Cardiac muscle cell (in vitro differentiated cells and primary cell): ENCODE data around the gene CDKN2D. TPM values are rescaled to one million over a fixed set of nuclear protein-coding genes. Genes with fewer than 3 reads are reported as not detected.

Experiments
- DNase-seq, 2 donors: peaks; one replicate each; pipeline versions ENCODE4 v3.0.0 to v3.0.0-alpha.2; 2010 to 2017; ENCODE audit warnings: low read depth in 1 of 2, low spot score in 1 of 2
- H3K27ac ChIP-seq: fragments of 200-600 bp; sonication (generic); 2 replicates; pipeline ENCODE4 v1.5.1; 2016
- H3K27me3 ChIP-seq: fragments of 200-600 bp; sonication (generic); 2 replicates; pipeline ENCODE4 v1.6.0; 2016; ENCODE audit warnings: control low read depth
- H3K36me3 ChIP-seq: fragments of 200-600 bp; sonication (generic); 2 replicates; pipeline ENCODE4 v1.5.1; 2016; ENCODE audit warnings: control low read depth
- H3K4me1 ChIP-seq: fragments of 200-600 bp; sonication (generic); 2 replicates; pipeline ENCODE4 v1.8.1; 2017; ENCODE audit warnings: low read depth, mild to moderate bottlenecking, mixed run types
- H3K4me3 ChIP-seq: fragments of 200-600 bp; sonication (generic); 2 replicates; pipeline ENCODE4 v1.5.1; 2016; ENCODE audit warnings: mild to moderate bottlenecking
- H3K9me3 ChIP-seq: fragments of 200-600 bp; sonication (generic); 2 replicates; pipeline ENCODE4 v1.5.1; 2017; ENCODE audit warnings: low read depth, mild to moderate bottlenecking, control low read depth
- polyA plus RNA-seq: library from polyadenylated mRNA; unstranded; fragments of >200 nt; fragmentation: Nextera tagmentation; extraction: Ambion mirVana; gene quantifications from 2 replicates; pipeline ENCODE4 v1.2.1, GENCODE V29; 2016
- total RNA-seq: library from RNA; depleted of rRNA; stranded (reverse); fragments of >200 nt; gene quantifications from 2 replicates; pipeline ENCODE4 v1.2.3, GENCODE V29; 2016
- TF ChIP-seq, protein P1 (sequence below): IDR thresholded peaks from 2 replicates; pipeline ENCODE4 v1.5.1; 2012; ENCODE audit warnings: low read depth, mild to moderate bottlenecking, low read length

Gene CDKN2D
- total and polyA plus RNA-seq, 2 experiments from 2014 or later, result 15.3 to 17.6 TPM

DNA sequence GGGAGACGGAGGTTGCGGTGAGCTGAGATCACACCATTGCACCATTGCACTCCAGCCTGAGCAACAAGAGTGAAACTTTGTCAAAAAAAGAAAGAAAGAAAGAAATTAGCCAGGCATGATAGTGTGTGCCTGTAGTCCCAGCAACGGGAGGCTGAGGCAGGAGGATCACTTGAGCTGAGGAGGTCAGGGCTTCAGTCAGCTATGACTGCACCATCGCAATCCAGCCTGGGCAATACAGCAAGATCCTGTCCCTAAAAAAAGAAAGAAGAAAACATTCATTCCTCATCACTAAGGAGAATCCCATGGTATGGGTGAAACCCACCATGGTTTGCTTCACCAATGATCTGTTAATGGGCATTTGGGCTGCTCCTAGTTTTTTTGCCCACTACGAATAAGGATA, 31.4 kb upstream of the CDKN2D start:
- peaks cover 11% of the 10 kb centered on the region for H3K4me1 ChIP-seq
- no peak overlapping the region for H3K27ac ChIP-seq
- no peaks in the 10 kb centered on the region for H3K36me3 ChIP-seq
- no peaks in the 10 kb centered on the region for H3K27me3 ChIP-seq
- H3K4me3 ChIP-seq, result no peak overlapping the region
- no peaks in the 10 kb centered on the region for H3K9me3 ChIP-seq
- DNase-seq, result no peak
- TF ChIP-seq, protein P1, sequence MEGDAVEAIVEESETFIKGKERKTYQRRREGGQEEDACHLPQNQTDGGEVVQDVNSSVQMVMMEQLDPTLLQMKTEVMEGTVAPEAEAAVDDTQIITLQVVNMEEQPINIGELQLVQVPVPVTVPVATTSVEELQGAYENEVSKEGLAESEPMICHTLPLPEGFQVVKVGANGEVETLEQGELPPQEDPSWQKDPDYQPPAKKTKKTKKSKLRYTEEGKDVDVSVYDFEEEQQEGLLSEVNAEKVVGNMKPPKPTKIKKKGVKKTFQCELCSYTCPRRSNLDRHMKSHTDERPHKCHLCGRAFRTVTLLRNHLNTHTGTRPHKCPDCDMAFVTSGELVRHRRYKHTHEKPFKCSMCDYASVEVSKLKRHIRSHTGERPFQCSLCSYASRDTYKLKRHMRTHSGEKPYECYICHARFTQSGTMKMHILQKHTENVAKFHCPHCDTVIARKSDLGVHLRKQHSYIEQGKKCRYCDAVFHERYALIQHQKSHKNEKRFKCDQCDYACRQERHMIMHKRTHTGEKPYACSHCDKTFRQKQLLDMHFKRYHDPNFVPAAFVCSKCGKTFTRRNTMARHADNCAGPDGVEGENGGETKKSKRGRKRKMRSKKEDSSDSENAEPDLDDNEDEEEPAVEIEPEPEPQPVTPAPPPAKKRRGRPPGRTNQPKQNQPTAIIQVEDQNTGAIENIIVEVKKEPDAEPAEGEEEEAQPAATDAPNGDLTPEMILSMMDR, result no peak

DNA sequence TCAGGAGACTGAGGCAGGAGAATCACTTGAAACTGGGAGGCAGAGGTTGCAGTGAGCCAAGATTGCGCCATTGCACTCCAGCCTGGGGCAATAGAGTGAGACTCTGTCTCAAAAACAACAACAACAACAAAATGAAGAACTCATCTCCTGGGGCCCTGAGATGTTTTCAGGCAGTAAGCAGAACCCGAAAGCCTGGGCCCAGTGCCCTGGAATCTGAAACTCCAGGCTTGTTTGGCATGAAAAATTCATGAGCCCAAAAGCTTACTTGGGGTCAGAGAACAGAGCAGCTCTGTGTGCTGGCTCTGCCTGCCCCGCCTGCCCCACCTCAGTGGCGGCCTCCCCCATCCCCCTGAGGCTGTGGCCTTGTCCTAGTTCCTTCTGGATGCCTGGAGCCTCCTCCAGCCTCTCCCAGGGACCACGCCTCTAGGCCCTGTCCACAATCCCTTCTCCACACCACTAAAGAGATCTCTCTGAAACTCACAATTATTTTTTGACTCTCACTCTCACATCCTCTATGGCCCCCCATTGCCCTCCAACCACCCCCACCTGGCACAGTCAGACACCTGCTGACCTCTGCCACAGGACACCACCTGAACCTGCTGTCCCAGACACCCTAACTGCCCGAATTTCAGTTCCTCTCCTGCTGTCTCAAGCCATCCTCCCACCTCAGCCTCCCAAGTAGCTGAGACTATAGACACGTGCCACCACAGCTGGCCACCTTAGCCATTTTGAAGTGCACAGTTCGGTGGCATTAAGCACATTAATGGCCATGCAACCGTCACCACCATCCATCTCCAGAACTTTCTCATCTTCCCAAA, 25.2 kb upstream of the CDKN2D start:
- no peaks in the 10 kb centered on the region for H3K27me3 ChIP-seq
- H3K36me3 ChIP-seq, result no peaks in the 10 kb centered on the region
- no peak overlapping the region for H3K27ac ChIP-seq
- no peak overlapping the region for H3K4me3 ChIP-seq
- TF ChIP-seq, protein P1, result no peak
- DNase-seq, result no peak
- H3K4me1 ChIP-seq, result no peaks in the 10 kb centered on the region
- H3K9me3 ChIP-seq, result no peaks in the 10 kb centered on the region

DNA sequence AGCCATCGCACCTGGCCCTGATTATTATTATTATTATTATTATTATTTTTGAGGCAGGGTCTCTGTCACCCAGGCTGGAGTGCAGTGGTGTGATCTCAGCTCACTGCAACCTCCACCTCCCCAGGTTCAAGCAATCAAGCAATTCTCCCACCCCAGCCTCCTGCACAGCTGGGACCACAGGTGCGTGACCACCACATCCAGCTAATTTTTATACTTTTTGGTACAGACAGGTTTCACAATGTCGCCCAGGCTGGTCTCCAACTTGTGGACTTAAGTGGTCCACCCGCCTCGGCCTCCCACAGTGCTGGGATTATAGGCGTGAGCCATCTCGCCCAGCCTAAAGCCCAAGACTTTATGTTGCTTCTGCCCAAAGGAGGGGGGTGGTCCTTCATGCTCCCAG, 24.4 kb upstream of the CDKN2D start:
- H3K4me3 ChIP-seq, result no peak overlapping the region
- TF ChIP-seq, protein P1, result no peak
- no peak overlapping the region for H3K27ac ChIP-seq
- H3K9me3 ChIP-seq, result no peaks in the 10 kb centered on the region
- H3K27me3 ChIP-seq, result peaks cover 7% of the 10 kb centered on the region
- no peaks in the 10 kb centered on the region for H3K4me1 ChIP-seq
- no peak for DNase-seq
- no peaks in the 10 kb centered on the region for H3K36me3 ChIP-seq

DNA sequence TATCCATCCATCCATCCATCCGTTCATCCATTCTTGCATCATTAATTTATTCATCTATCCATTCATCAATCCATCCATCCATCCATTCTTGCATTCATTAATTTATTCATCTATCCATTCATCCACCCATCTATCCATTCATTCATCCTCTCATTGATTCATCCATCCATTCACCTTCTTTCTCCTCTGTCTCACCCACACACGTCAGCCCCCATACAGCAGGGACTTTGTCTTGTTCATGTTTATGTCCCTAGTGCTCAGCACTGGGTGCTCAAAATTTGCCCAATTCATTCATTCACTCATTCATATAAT, 19.0 kb upstream of the CDKN2D start:
- Histone ChIP-seq H3K4me1 (no peaks in the 10 kb centered on the region), H3K27me3 (peaks cover 25% of the 10 kb centered on the region), H3K27ac (no peak overlapping the region), H3K4me3 (no peak overlapping the region), H3K9me3 (no peaks in the 10 kb centered on the region), H3K36me3 (no peaks in the 10 kb centered on the region)
- DNase-seq, result no peak
- TF ChIP-seq, protein P1, result no peak

DNA sequence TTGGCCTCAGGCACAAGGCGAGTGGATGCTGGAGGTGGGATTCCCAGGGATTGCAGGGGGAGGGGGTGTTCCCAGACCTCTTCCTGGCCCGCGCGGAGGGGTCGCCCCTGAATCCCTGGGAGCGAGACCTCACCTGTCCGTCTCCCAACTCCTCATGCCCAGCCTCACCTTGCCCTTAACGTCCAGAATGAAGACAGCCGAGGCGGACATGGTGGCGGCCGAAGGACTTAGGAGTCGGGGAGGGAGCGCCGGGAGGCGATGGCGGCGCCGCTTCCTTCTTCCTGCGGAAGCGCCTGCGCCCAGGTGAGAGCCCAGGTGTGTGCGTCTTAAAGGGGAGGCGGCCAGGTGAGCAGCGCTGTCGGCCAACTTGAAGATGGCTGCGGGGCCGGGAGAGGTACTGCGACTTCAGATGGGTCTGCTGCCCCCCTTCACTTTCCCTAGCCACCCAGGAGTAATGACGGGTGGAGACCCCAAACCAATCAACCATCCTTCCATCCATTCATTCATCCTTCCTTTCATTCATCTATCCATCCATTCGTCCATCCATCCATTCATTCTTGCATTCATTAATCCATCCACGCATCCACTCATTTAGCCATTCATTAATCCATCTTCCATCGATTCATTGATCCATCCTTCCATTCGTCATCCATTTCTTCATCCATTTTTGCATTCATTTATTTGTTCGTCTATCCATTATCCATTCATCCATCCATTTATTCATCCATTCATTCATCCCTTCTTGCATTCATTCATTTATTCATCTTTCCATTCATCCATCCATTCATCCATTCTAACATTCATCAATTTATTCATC, 18.5 kb upstream of the CDKN2D start, which contains the start of gene AP1M2:
TSS of gene AP1M2 (minus strand) at position 291 of the 817 bp plus-strand sequence. CDS start at position 210, 81 bp downstream.
- no peak within 1 kb of the TSS for H3K27ac ChIP-seq
- no peaks in the 10 kb centered on the region for H3K36me3 ChIP-seq
- H3K27me3 ChIP-seq, result peaks cover 25% of the 10 kb centered on the region
- TF ChIP-seq, protein P1, result no peak
- no peaks in the 10 kb centered on the region for H3K9me3 ChIP-seq
- no peaks in the 10 kb centered on the region for H3K4me1 ChIP-seq
- H3K4me3 ChIP-seq, result peak within 1 kb of the TSS; percentile 2
- DNase-seq, result no peak
